Uterus (tissue), 2 donors: ENCODE data around the gene CETN2.

Experiments
- POLR2A ChIP-seq, 2 donors: fragments of 450-650 bp; IDR thresholded peaks; one replicate each; pipeline ENCODE4 v1.6.1; 2016; ENCODE audit warnings: antibody characterized with exemption in 2 of 2, mild to moderate bottlenecking in 1 of 2, moderate library complexity in 1 of 2
- TF ChIP-seq, protein P1 (sequence below), 4 experiments: fragments of 200-600 bp in 2 of 4; fragments of 450-650 bp in 2 of 4; sonication (generic) in 2 of 4; IDR thresholded peaks; one replicate each; pipeline ENCODE4 v1.5.1; 2016 to 2019; ENCODE audit warnings: antibody characterized with exemption in 4 of 4, mild to moderate bottlenecking in 2 of 4, moderate library complexity in 1 of 4

- TF ChIP-seq, protein P1, sequence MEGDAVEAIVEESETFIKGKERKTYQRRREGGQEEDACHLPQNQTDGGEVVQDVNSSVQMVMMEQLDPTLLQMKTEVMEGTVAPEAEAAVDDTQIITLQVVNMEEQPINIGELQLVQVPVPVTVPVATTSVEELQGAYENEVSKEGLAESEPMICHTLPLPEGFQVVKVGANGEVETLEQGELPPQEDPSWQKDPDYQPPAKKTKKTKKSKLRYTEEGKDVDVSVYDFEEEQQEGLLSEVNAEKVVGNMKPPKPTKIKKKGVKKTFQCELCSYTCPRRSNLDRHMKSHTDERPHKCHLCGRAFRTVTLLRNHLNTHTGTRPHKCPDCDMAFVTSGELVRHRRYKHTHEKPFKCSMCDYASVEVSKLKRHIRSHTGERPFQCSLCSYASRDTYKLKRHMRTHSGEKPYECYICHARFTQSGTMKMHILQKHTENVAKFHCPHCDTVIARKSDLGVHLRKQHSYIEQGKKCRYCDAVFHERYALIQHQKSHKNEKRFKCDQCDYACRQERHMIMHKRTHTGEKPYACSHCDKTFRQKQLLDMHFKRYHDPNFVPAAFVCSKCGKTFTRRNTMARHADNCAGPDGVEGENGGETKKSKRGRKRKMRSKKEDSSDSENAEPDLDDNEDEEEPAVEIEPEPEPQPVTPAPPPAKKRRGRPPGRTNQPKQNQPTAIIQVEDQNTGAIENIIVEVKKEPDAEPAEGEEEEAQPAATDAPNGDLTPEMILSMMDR (IDR thresholded peaks at IDR 0.05), result no peak
- TF ChIP-seq POLR2A (IDR thresholded peaks at IDR 0.05), result no peak
These were observed 19.9 kb upstream of the CETN2 start for GRCh38 chrX:152850465-152850864.
